Lung (tissue), 12 donors: ENCODE data around the gene ENO4. TPM values are rescaled to one million over a fixed set of nuclear protein-coding genes. Genes with fewer than 3 reads are reported as not detected.

Experiments used
- ATAC-seq: fragments of 200-7000 bp; cut with Tn5 transposase; one replicate; pipeline ENCODE4 v1.9.1; 2020; ENCODE audit warnings: moderate number of reproducible peaks; ENCODE audit not compliant: insufficient read depth, low FRiP score
- DNase-seq, 3 donors: peaks; one replicate each; pipeline ENCODE4 v3.0.0-alpha.2; 2013 to 2017
- H3K27ac ChIP-seq, 2 donors: one replicate each; pipeline ENCODE4 v1.5.1; 2013; ENCODE audit warnings: mild to moderate bottlenecking in 2 of 2, moderate library complexity in 2 of 2, control low read depth in 1 of 2, inconsistent platforms in 1 of 2, low read depth in 1 of 2, low read length in 1 of 2
- H3K27me3 ChIP-seq, 3 donors: one replicate each; pipeline ENCODE4 v1.5.1; 2013; ENCODE audit warnings: low read length in 2 of 3; ENCODE audit not compliant: control insufficient read depth in 3 of 3, insufficient read depth in 3 of 3
- H3K36me3 ChIP-seq, 4 donors: one replicate each; pipeline ENCODE4 v1.5.1; 2013; ENCODE audit warnings: low read length in 4 of 4, mild to moderate bottlenecking in 1 of 4, moderate library complexity in 1 of 4; ENCODE audit not compliant: control insufficient read depth in 4 of 4, insufficient read depth in 4 of 4
- H3K4me1 ChIP-seq, 5 donors: one replicate each; pipeline ENCODE4 v1.5.1; 2013; ENCODE audit warnings: low read length in 5 of 5, mild to moderate bottlenecking in 2 of 5, moderate library complexity in 1 of 5; ENCODE audit not compliant: control insufficient read depth in 5 of 5, insufficient read depth in 5 of 5
- H3K4me3 ChIP-seq: one replicate; pipeline ENCODE4 v1.5.1; 2013; ENCODE audit warnings: mild to moderate bottlenecking, control low read depth, moderate library complexity
- H3K9ac ChIP-seq, 2 donors: one replicate each; pipeline ENCODE4 v1.5.1; 2013; ENCODE audit warnings: low read length in 2 of 2, control low read depth in 1 of 2; ENCODE audit not compliant: insufficient read depth in 1 of 2
- H3K9me3 ChIP-seq, 4 donors: one replicate each; pipeline ENCODE4 v1.5.1; 2013; ENCODE audit warnings: low read length in 3 of 4, mild to moderate bottlenecking in 1 of 4, moderate library complexity in 1 of 4; ENCODE audit not compliant: control insufficient read depth in 4 of 4, insufficient read depth in 3 of 4
- WGBS, 2 donors: extraction: QIAGEN DNeasy Blood & Tissue Kit; methylation state at CpG; one replicate each; pipeline ENCODE4 v1.1.7; 2013; 5-methylcytosine and 5-hydroxymethylcytosine counted together
- polyA plus RNA-seq, 2 donors: library from polyadenylated mRNA; stranded (reverse); fragments of 200-250 nt; gene quantifications; one replicate each; pipeline ENCODE4 v1.2.1, GENCODE V29; 2013
- total RNA-seq, 2 donors: library from RNA; depleted of rRNA in 1 of 2; stranded (reverse); fragments of >200 nt in 1 of 2; gene quantifications; one replicate each; pipeline ENCODE4 v1.2.1, GENCODE V29; 2014 to 2021
- TF ChIP-seq, protein P1 (sequence below): IDR thresholded peaks from 2 replicates; pipeline ENCODE4 v1.5.1; 2012; ENCODE audit warnings: mild to moderate bottlenecking; ENCODE audit errors: control extremely low read depth, extremely low read depth
- donor health status: control.
- donor health status: control.
- donor health status: Bipolar disorder and iron deficiency.
- donor health status: healthy.
- donor health status: DM: yes; HTN: yes; CAD: no.

The ENO4 gene
- total and polyA plus RNA-seq, 4 donors: 0.69 to 4.3 (median 2.0) TPM

DNA sequence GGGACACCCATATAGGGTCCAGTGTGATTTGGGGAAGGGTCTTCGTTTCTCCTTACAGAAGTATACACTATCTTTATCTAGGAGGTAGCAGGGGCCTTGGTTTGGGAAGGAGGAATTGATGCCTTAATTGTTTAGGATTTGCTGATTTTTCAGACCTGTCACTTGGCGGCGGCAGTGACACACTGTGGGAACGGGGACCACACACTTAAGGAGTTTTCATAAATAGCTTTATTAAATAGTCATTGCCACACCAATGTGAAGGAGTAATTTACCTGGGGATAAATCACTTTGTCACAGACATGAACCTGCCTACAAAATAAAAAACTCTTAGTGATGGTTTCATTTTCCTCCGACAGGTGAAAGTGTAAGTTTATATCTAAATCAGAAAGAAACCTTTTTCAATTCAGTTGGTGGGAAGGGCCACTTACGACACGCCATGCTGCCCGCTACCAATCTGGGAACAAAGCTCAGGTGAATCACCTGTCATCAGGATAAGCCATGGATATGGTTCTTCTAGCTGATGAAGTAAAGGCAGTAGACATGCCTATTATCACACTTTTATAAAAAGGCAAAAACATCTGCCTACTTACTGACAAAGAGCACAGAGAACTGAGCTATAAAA lies 12.3 kb upstream of the ENO4 start:
- Histone ChIP-seq H3K9me3 (peaks cover 0 to 1% (median 0%) of the 10 kb centered on the region in 4 donors), H3K36me3 (no peaks in the 10 kb centered on the region), H3K9ac (no peak overlapping the region), H3K27ac (no peak overlapping the region), H3K4me3 (no peak overlapping the region), H3K27me3 (peaks cover 0 to 16% (median 6%) of the 10 kb centered on the region in 3 donors), H3K4me1 (peaks cover 0 to 2% (median 0%) of the 10 kb centered on the region in 5 donors)
- TF ChIP-seq, protein P1, sequence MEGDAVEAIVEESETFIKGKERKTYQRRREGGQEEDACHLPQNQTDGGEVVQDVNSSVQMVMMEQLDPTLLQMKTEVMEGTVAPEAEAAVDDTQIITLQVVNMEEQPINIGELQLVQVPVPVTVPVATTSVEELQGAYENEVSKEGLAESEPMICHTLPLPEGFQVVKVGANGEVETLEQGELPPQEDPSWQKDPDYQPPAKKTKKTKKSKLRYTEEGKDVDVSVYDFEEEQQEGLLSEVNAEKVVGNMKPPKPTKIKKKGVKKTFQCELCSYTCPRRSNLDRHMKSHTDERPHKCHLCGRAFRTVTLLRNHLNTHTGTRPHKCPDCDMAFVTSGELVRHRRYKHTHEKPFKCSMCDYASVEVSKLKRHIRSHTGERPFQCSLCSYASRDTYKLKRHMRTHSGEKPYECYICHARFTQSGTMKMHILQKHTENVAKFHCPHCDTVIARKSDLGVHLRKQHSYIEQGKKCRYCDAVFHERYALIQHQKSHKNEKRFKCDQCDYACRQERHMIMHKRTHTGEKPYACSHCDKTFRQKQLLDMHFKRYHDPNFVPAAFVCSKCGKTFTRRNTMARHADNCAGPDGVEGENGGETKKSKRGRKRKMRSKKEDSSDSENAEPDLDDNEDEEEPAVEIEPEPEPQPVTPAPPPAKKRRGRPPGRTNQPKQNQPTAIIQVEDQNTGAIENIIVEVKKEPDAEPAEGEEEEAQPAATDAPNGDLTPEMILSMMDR: no peak
- 76 to 77% methylated on average over 8 of the region's 8 CpGs for WGBS, 2 donors
- ATAC-seq: no peak
- DNase-seq: peak in 2 of 3 donors; percentile 35

DNA sequence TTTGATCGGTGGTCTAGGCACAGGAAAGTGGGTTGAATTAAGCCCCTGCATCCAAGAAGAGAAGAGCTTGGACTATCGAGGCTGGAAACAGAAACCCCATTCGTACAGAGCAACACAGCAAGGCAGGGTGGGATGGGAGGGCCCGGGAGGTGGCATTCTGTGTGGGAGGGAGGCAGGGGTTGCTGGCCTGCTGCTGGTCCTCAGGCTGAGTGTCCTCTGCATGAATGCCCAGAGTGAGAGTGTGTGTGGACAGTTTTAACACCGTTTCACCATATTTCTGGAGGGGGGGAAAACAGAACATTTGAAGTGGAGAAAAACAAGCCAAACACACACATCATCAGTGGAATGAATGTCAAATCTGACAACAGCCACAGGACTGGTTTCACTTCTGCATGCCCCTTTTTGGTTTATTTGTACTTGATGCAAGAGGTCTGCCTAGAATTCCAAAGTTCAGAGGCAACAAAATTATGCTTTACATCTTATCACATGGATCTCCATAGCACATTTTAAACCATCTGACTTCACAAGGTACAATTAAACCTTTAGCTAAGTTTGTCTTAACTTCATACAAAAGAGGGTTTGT lies 11.1 kb upstream of the ENO4 start:
- peaks cover 0 to 1% (median 0%) of the 10 kb centered on the region in 4 donors for H3K9me3 ChIP-seq
- H3K4me3 ChIP-seq: no peak overlapping the region
- no peak overlapping the region for H3K27ac ChIP-seq
- H3K36me3 ChIP-seq: no peaks in the 10 kb centered on the region
- peaks cover 0 to 16% (median 6%) of the 10 kb centered on the region in 3 donors for H3K27me3 ChIP-seq
- no peak for ATAC-seq
- TF ChIP-seq, protein P1: no peak
- H3K4me1 ChIP-seq: peaks cover 0 to 2% (median 0%) of the 10 kb centered on the region in 5 donors
- H3K9ac ChIP-seq: no peak overlapping the region
- 66 to 82% methylated on average over 5 of the region's 5 CpGs for WGBS, 2 donors
- no peak for DNase-seq

DNA sequence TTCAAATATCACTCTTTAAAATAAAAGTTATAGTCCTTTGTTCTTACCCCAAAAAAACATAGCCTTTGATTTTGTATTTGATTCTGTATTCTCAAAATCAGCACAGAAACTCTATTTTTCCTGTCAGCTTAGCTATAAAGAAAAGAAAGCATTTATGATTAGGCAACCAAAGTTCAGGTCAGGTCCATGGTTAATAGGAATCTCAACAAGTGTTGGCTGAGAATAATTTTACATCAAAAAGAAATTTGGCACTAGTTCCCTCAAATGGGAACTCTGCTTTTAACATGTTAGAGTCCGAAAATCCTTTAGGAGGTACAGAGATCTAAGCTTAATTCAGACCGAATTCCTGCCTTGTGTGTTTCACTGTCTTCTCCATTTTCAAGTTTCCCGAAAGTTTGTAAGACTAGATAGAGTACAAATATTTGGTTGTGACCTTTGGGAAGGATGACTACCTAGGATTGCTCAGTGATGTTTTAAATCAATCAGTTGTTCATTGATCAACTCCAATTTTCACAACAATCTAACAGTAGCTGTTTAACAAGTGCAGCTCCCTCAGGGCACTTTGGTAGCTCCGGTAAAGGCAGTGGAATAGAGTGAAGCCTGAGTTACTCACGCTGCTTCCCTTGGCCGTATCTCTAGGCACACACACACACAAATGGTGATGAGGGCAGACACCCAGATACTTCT lies 8.8 kb upstream of the ENO4 start:
- no peaks in the 10 kb centered on the region for H3K9me3 ChIP-seq
- TF ChIP-seq, protein P1: no peak
- H3K4me3 ChIP-seq: no peak overlapping the region
- no peak overlapping the region for H3K9ac ChIP-seq
- H3K36me3 ChIP-seq: no peaks in the 10 kb centered on the region
- 89 to 93% methylated on average over 6 of the region's 6 CpGs for WGBS, 2 donors
- H3K4me1 ChIP-seq: no peaks in the 10 kb centered on the region
- ATAC-seq (no peak), DNase-seq (no peak)
- H3K27ac ChIP-seq: no peak overlapping the region
- peaks cover 0 to 14% (median 6%) of the 10 kb centered on the region in 3 donors for H3K27me3 ChIP-seq
